Activated CD4-positive, alpha-beta T cell treated with anti-CD3 and anti-CD28 coated beads, Interleukin-2, amount 10 ng/mL, durations not matched to agents 24 days and 14 days (primary cell): ENCODE data around the gene RBP2. TPM values are rescaled to one million over a fixed set of nuclear protein-coding genes. Genes with fewer than 3 reads are reported as not detected.

Source experiments
- DNase-seq: peaks from one replicate; pipeline ENCODE4 v3.0.0; 2022
- H3K27ac Mint-ChIP-seq: one replicate; pipeline ENCODE4 v1.8.0; 2022; ENCODE audit warnings: mild to moderate bottlenecking, mixed read lengths
- H3K27me3 Mint-ChIP-seq: one replicate; pipeline ENCODE4 v1.8.0; 2022; ENCODE audit warnings: mixed read lengths
- H3K36me3 Mint-ChIP-seq: one replicate; pipeline ENCODE4 v1.8.0; 2022; ENCODE audit warnings: low read depth, mild to moderate bottlenecking, mixed read lengths
- H3K4me1 Mint-ChIP-seq: one replicate; pipeline ENCODE4 v1.8.0; 2021; ENCODE audit warnings: mixed read lengths
- H3K4me3 Mint-ChIP-seq: one replicate; pipeline ENCODE4 v1.8.0; 2022; ENCODE audit warnings: mild to moderate bottlenecking, moderate library complexity, mixed read lengths
- H3K9me3 Mint-ChIP-seq: one replicate; pipeline ENCODE4 v1.8.0; 2021; ENCODE audit warnings: mixed read lengths
- intact Hi-C: fragments of 100-400 bp; cut with micrococcal nuclease; formaldehyde crosslinking; loops from one replicate; pipeline ENCODE4 v1.15.1; 2023
- total RNA-seq: library from RNA; stranded (reverse); gene quantifications from 2 replicates; pipeline ENCODE4 v1.2.3, GENCODE V29; 2022

RBP2 gene
- total RNA-seq, 1 donor from 2014 or later, result not detected

GRCh38 chr3:139506766-139507165 is 30.4 kb upstream of the RBP2 start:
- DNase-seq, result no peak
- Mint-ChIP-seq H3K27ac (no peak overlapping the region), H3K36me3 (no peaks in the 10 kb centered on the region), H3K9me3 (no peaks in the 10 kb centered on the region), H3K27me3 (peaks cover 6% of the 10 kb centered on the region), H3K4me1 (no peaks in the 10 kb centered on the region), H3K4me3 (no peak overlapping the region)
- intact Hi-C loops, result no loop called here

GRCh38 chr3:139505829-139506386 is 29.6 kb upstream of the RBP2 start:
- no peak for DNase-seq
- H3K9me3 Mint-ChIP-seq, result no peaks in the 10 kb centered on the region
- no peaks in the 10 kb centered on the region for H3K36me3 Mint-ChIP-seq
- no peak overlapping the region for H3K4me3 Mint-ChIP-seq
- no peaks in the 10 kb centered on the region for H3K4me1 Mint-ChIP-seq
- peaks cover 5% of the 10 kb centered on the region for H3K27me3 Mint-ChIP-seq
- H3K27ac Mint-ChIP-seq, result no peak overlapping the region
- intact Hi-C loops, result no loop called here

GRCh38 chr3:139499536-139499935 is 23.2 kb upstream of the RBP2 start:
- no peaks in the 10 kb centered on the region for H3K4me1 Mint-ChIP-seq
- intact Hi-C loops, result no loop called here
- H3K4me3 Mint-ChIP-seq, result no peak overlapping the region
- H3K27ac Mint-ChIP-seq, result no peak overlapping the region
- peaks cover 9% of the 10 kb centered on the region for H3K27me3 Mint-ChIP-seq
- H3K9me3 Mint-ChIP-seq, result peaks cover 3% of the 10 kb centered on the region
- no peaks in the 10 kb centered on the region for H3K36me3 Mint-ChIP-seq
- no peak for DNase-seq

GRCh38 chr3:139493826-139494385 is 17.6 kb upstream of the RBP2 start:
- no peak overlapping the region for H3K4me3 Mint-ChIP-seq
- H3K27ac Mint-ChIP-seq, result no peak overlapping the region
- DNase-seq, result no peak
- no peaks in the 10 kb centered on the region for H3K36me3 Mint-ChIP-seq
- H3K9me3 Mint-ChIP-seq, result peaks cover 7% of the 10 kb centered on the region
- intact Hi-C loops, result no loop called here
- H3K27me3 Mint-ChIP-seq, result no peaks in the 10 kb centered on the region
- H3K4me1 Mint-ChIP-seq, result no peaks in the 10 kb centered on the region

GRCh38 chr3:139491966-139492365 is 15.7 kb upstream of the RBP2 start:
- peaks cover 11% of the 10 kb centered on the region for H3K9me3 Mint-ChIP-seq
- intact Hi-C loops, result no loop called here
- no peak overlapping the region for H3K4me3 Mint-ChIP-seq
- no peak for DNase-seq
- H3K4me1 Mint-ChIP-seq, result no peaks in the 10 kb centered on the region
- no peaks in the 10 kb centered on the region for H3K27me3 Mint-ChIP-seq
- H3K27ac Mint-ChIP-seq, result no peak overlapping the region
- no peaks in the 10 kb centered on the region for H3K36me3 Mint-ChIP-seq

GRCh38 chr3:139491027-139491700 is 14.8 kb upstream of the RBP2 start:
- peaks cover 11% of the 10 kb centered on the region for H3K9me3 Mint-ChIP-seq
- no peaks in the 10 kb centered on the region for H3K4me1 Mint-ChIP-seq
- no peak overlapping the region for H3K27ac Mint-ChIP-seq
- no peak overlapping the region for H3K4me3 Mint-ChIP-seq
- DNase-seq, result no peak
- H3K27me3 Mint-ChIP-seq, result no peaks in the 10 kb centered on the region
- intact Hi-C loops, result no loop called here
- no peaks in the 10 kb centered on the region for H3K36me3 Mint-ChIP-seq

GRCh38 chr3:139482206-139482605 is 5.9 kb upstream of the RBP2 start:
- H3K4me1 Mint-ChIP-seq, result no peaks in the 10 kb centered on the region
- no peaks in the 10 kb centered on the region for H3K9me3 Mint-ChIP-seq
- intact Hi-C loops, result no loop called here
- DNase-seq, result no peak
- no peaks in the 10 kb centered on the region for H3K27me3 Mint-ChIP-seq
- no peak overlapping the region for H3K27ac Mint-ChIP-seq
- no peaks in the 10 kb centered on the region for H3K36me3 Mint-ChIP-seq
- no peak overlapping the region for H3K4me3 Mint-ChIP-seq

GRCh38 chr3:139481116-139481515 is 4.8 kb upstream of the RBP2 start:
- intact Hi-C loops, result no loop called here
- Mint-ChIP-seq H3K4me3 (no peak overlapping the region), H3K9me3 (no peaks in the 10 kb centered on the region), H3K27me3 (no peaks in the 10 kb centered on the region), H3K36me3 (no peaks in the 10 kb centered on the region), H3K27ac (no peak overlapping the region), H3K4me1 (no peaks in the 10 kb centered on the region)
- DNase-seq, result no peak

- no peak overlapping the region for H3K4me3 Mint-ChIP-seq
- H3K36me3 Mint-ChIP-seq, result no peaks in the 10 kb centered on the region
- no peak for DNase-seq
- no peaks in the 10 kb centered on the region for H3K27me3 Mint-ChIP-seq
- H3K27ac Mint-ChIP-seq, result no peak overlapping the region
- H3K9me3 Mint-ChIP-seq, result no peaks in the 10 kb centered on the region
- intact Hi-C loops, result no loop called here
- H3K4me1 Mint-ChIP-seq, result no peaks in the 10 kb centered on the region
Measured at GRCh38 chr3:139480585-139480984, 4.3 kb upstream of the RBP2 start.

- Mint-ChIP-seq H3K27ac (no peak overlapping the region), H3K27me3 (no peaks in the 10 kb centered on the region), H3K4me3 (no peak overlapping the region), H3K9me3 (no peaks in the 10 kb centered on the region), H3K4me1 (no peaks in the 10 kb centered on the region), H3K36me3 (no peaks in the 10 kb centered on the region)
- DNase-seq, result no peak
- intact Hi-C loops, result no loop called here
Measured at GRCh38 chr3:139477710-139478640, 1.7 kb upstream of the RBP2 start.

GRCh38 chr3:139473155-139473771 is 3.1 kb downstream of the RBP2 start:
- no peak overlapping the region for H3K27ac Mint-ChIP-seq
- intact Hi-C loops, result no loop called here
- no peaks in the 10 kb centered on the region for H3K9me3 Mint-ChIP-seq
- peak; percentile 22 for DNase-seq
- H3K4me3 Mint-ChIP-seq, result no peak overlapping the region
- H3K27me3 Mint-ChIP-seq, result no peaks in the 10 kb centered on the region
- H3K4me1 Mint-ChIP-seq, result no peaks in the 10 kb centered on the region
- no peaks in the 10 kb centered on the region for H3K36me3 Mint-ChIP-seq

- intact Hi-C loops, result no loop called here
- Mint-ChIP-seq H3K4me3 (no peak overlapping the region), H3K27me3 (no peaks in the 10 kb centered on the region), H3K27ac (no peak overlapping the region), H3K9me3 (no peaks in the 10 kb centered on the region), H3K4me1 (no peaks in the 10 kb centered on the region), H3K36me3 (no peaks in the 10 kb centered on the region)
- DNase-seq, result peak; percentile 37
Measured at GRCh38 chr3:139472380-139473010, 3.8 kb downstream of the RBP2 start.

GRCh38 chr3:139470199-139470598 is 6.1 kb downstream of the RBP2 start:
- intact Hi-C loops, result no loop called here
- Mint-ChIP-seq H3K4me3 (no peak overlapping the region), H3K36me3 (no peaks in the 10 kb centered on the region)

More at GRCh38 chr3:139470199-139470598, 6.1 kb downstream of the RBP2 start:
- no peaks in the 10 kb centered on the region for H3K4me1 Mint-ChIP-seq
- no peak for DNase-seq
- no peaks in the 10 kb centered on the region for H3K9me3 Mint-ChIP-seq
- no peaks in the 10 kb centered on the region for H3K27me3 Mint-ChIP-seq
- no peak overlapping the region for H3K27ac Mint-ChIP-seq
